CD1c-positive myeloid dendritic cell (primary cell): ENCODE results near the gene ATXN7L1.

Experiments
- DNase-seq: peaks from one replicate; pipeline ENCODE4 v3.0.0-alpha.2; 2016; ENCODE audit errors: extremely low spot score

Gene ATXN7L1

GRCh38 chr7:105778956-105779355, 97.4 kb downstream of the ATXN7L1 start:
- no peak for DNase-seq

GRCh38 chr7:105776986-105777910, 99.2 kb downstream of the ATXN7L1 start:
- DNase-seq, result no peak

- no peak for DNase-seq
Measured at GRCh38 chr7:105776068-105776790, 100.2 kb downstream of the ATXN7L1 start.

GRCh38 chr7:105775580-105775979, 100.8 kb downstream of the ATXN7L1 start:
- no peak for DNase-seq

GRCh38 chr7:105773030-105773460, 103.4 kb downstream of the ATXN7L1 start:
- DNase-seq, result no peak

GRCh38 chr7:105769901-105770628, 106.3 kb downstream of the ATXN7L1 start:
- DNase-seq, result no peak

GRCh38 chr7:105768898-105769507, 107.4 kb downstream of the ATXN7L1 start:
- DNase-seq, result no peak

GRCh38 chr7:105768117-105768516, 108.3 kb downstream of the ATXN7L1 start:
- no peak for DNase-seq

GRCh38 chr7:105766421-105767073, 109.9 kb downstream of the ATXN7L1 start:
- DNase-seq, result no peak

- no peak for DNase-seq
Measured at GRCh38 chr7:105765846-105766245, 110.6 kb downstream of the ATXN7L1 start.

- no peak for DNase-seq
Measured at GRCh38 chr7:105764506-105764905, 111.9 kb downstream of the ATXN7L1 start.

GRCh38 chr7:105760551-105761447, 115.6 kb downstream of the ATXN7L1 start:
- DNase-seq, result no peak

GRCh38 chr7:105759670-105760550, 116.5 kb downstream of the ATXN7L1 start:
- DNase-seq, result peak; percentile 41

- DNase-seq, result no peak
Measured at GRCh38 chr7:105756367-105756766, 120.0 kb downstream of the ATXN7L1 start.

GRCh38 chr7:105752671-105753275, 123.6 kb downstream of the ATXN7L1 start:
- DNase-seq, result no peak

- no peak for DNase-seq
Measured at GRCh38 chr7:105751054-105751453, 125.3 kb downstream of the ATXN7L1 start.

GRCh38 chr7:105748701-105749100, 127.7 kb downstream of the ATXN7L1 start:
- no peak for DNase-seq

GRCh38 chr7:105745681-105746330, 130.6 kb downstream of the ATXN7L1 start:
- no peak for DNase-seq
